ENCODE data around the gene INF2.

GRCh38 chr14:104729835-104730181 is 40.4 kb downstream of the INF2 start:
- TF ChIP-seq CTCF (IDR thresholded peaks at IDR 0.05), result no peak
- no peak for TF ChIP-seq EZH2 (IDR thresholded peaks at IDR 0.05)

Data from neural progenitor cell (in vitro differentiated cells).